Stimulated activated CD8-positive, alpha-beta memory T cell treated with anti-CD3 and anti-CD28 coated beads, Interleukin-15, amount 100 ng/mL, for 24 hours (primary cell): ENCODE results near the gene GSK3A.

Source experiments
- DNase-seq: peaks from one replicate; pipeline ENCODE4 v3.0.0-alpha.2; 2020; ENCODE audit warnings: low read depth

The GSK3A gene

GRCh38 chr19:42199440-42200115, 42.8 kb downstream of the GSK3A start:
- no peak for DNase-seq

DNA sequence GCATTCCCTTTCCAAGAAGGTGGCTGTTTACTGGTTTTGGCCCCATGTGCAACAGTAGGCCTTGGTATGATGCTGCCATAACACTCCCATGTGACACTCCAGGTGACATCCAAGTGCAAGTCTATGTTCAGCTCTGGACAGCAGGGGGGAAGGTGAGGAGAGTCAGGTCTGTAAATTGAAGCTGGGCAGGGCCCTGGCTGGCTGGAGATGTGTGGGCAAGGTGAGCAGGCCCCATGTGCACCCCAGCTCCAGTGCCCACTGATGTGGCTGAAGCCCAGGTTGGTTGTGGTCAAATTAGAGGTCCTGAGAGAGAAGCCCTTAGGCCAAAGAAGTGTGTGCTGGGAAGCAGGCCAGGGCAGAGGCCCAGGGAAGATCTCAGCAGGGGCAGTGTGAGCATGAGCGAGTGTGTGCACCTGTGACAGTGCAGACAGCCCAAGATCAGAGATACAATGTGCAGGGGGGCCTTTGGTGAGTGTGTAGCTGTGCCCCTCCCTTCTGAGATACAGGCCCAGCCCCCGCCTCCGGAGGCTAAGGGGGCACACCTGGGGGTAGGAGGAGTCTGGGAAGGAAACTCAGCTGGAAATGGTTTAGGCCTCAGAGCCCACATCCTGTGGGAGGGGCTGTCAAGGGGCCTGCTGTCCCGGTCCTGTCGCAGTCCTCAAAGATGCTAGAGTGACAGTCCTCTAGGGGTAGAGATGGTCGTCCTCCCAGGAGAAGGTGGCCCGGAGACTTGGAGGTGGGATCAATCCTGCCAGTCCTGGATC, 43.5 kb downstream of the GSK3A start:
- DNase-seq: no peak

DNA sequence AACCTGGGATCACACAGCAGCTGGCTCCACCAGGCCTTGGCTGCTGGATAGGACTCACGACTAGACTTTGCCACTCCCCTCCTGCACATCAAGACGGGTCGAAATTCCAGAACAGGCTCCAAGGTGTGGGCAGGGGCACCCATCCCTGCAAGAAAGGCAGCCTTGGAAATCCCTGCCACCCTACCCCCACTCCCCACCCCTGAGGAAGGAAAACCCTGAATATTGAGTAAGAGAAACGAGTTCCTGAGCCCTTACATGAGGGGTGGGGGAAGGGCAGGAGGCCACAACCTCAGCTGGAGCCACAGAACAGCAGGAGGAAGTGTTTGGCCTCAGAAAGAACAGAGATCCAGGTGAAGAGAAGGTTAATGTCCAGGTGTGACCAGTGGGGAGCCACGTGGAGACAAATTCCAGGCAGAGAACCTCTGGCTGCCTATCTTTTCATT, 45.0 kb downstream of the GSK3A start:
- DNase-seq: no peak

DNA sequence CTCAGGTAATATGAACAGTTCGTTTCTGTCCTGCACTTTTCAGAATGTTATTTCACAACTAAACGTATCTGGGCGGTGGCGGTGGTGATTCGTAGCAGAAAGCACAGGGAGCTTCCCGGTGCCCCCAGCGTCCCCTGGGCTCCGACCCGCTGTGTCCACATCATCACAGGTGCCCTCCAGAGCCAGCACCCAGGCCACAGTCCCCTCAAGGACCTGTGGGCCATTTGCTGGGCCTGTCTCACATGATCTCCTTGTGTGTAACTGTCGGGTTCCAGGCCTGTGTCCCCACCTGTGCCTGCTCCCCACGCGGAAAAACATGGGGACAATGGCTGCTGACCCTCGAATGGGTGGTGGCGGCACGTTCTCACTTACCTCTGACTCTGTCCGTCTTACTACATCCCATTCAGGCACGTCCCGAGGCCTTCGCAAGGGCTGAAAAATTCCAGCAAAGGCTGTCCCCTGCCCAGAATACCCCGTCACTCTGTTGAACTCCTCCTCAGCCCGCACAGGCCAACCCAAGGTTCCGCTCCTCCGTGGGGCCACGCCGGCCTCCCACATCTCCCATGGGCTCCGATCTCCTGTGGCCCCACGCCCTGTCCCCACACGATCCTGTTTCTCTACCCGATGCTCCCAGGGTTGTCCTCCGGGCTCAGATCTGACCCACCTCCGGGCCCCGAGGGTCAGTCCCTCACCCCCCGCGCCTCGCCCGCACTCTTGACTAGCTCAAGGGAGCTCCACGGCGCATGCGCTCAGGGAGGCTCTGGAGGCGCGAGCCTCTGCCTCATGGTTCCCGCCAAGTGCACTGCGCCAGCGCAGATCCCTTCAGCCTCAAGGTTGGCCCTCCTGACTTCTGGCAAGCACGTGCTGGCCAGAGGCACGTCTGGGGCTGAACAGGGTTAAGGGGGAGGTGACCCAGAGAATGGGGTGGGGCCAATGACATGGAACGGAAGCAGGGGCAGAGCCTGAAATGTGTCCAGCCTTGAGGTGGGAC, 46.1 kb downstream of the GSK3A start:
- DNase-seq: no peak

- no peak for DNase-seq
Measured at GRCh38 chr19:42193706-42194105, 48.7 kb downstream of the GSK3A start.

DNA sequence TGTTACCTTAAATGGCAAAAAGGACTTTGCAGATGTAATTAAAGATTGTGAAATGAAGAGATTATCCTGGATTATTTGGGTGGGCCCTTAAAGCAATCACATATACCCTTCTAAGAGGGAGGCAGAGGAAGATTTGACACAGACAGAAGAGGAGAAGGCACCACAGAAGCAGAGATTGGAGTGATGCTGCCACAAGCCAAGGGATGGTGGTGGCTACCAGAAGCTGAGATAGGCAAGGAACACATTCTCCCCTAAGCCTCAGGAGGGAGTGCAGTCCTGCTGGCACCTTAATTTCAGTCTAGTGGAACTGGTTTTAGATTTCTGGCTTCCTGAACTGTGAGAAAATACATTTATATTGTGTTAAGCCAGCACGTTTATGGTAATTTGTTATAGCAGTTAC, 49.1 kb downstream of the GSK3A start:
- no peak for DNase-seq

DNA sequence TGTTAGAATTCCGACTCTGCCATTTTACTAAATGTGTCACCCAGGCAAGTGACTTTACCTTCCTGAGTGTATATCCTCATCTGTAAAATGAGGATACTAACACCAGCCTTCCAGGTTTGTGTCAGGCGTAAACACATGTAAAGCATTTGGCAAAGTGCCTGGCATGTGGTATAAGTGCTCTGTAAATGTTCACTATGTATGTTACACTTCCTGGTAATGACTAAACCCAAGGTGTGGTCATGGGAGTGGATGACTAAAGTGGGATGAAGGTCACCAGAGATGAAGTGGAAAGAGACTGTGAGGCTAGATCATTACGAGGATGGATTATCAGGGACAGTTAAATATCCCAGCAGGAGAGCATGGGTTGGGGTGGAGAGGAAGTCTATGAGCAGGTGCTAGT, 50.5 kb downstream of the GSK3A start:
- no peak for DNase-seq

GRCh38 chr19:42191330-42191729, 51.1 kb downstream of the GSK3A start:
- no peak for DNase-seq

GRCh38 chr19:42189133-42189532, 53.3 kb downstream of the GSK3A start:
- DNase-seq: no peak

- DNase-seq: no peak
Measured at GRCh38 chr19:42188665-42189064, 53.7 kb downstream of the GSK3A start.

- no peak for DNase-seq
Measured at GRCh38 chr19:42185277-42185676, 57.1 kb downstream of the GSK3A start.

- peak; percentile 36 for DNase-seq
Measured at GRCh38 chr19:42184401-42184861, 58.0 kb downstream of the GSK3A start.
